GM12878 (cell line): Measurements from ENCODE around the gene PRDM16. TPM values are rescaled to one million over a fixed set of nuclear protein-coding genes. Genes with fewer than 3 reads are reported as not detected.

Experiments used
- ATAC-seq: fragments of 200-7000 bp; cut with Tn5 transposase; 3 replicates; pipeline ENCODE4 v1.9.1; 2020; ENCODE audit warnings: mild to moderate bottlenecking, moderate library complexity
- BruUV-seq: library from RNA; stranded (reverse); fragments of 400-500 nt; replicated peaks from 2 replicates; lab custom pipeline; 2021; lab: Mats Ljungman, UMichigan
- CTCF ChIA-PET: fragments of 300-600 bp; sonication (Branson Sonifier 250); formaldehyde crosslinking; extraction: SDS; loops from one replicate; lab custom pipeline; 2021; ENCODE audit warnings: inconsistent platforms; lab: Yijun Ruan, JAX
- POLR2A ChIA-PET: fragments of 350-600 bp; formaldehyde crosslinking; extraction: SDS; loops from one replicate; lab custom pipeline; 2021; ENCODE audit warnings: inconsistent platforms; lab: Charles Lee
- RAD21 ChIA-PET: fragments of 300-600 bp; sonication (Branson Sonifier 250); formaldehyde crosslinking; loops from one replicate; lab custom pipeline; 2023; ENCODE audit warnings: antibody characterized with exemption; ENCODE audit not compliant: unreplicated experiment; lab: Charles Lee
- SMC1A ChIA-PET: fragments of 300-600 bp; sonication (Branson Sonifier 250); formaldehyde crosslinking; loops from one replicate; lab custom pipeline; 2023; ENCODE audit not compliant: unreplicated experiment, uncharacterized antibody; lab: Charles Lee
- DNase-seq: peaks from one replicate; pipeline ENCODE4 v3.0.0-alpha.2; 2011; ENCODE audit warnings: low read depth, low spot score
- FAIRE-seq: peaks from 3 replicates; lab custom pipeline; 2011; peaks lifted over from hg19 to GRCh38; lab: Jason Lieb, UNC
- H2AFZ ChIP-seq: 2 replicates; pipeline ENCODE4 v1.6.0; 2011; ENCODE audit warnings: low read depth, low read length, control low read depth; ENCODE audit not compliant: control insufficient read depth
- H3K27ac ChIP-seq: 2 replicates; pipeline ENCODE4 v1.5.1; 2011; ENCODE audit warnings: control low read depth; ENCODE audit not compliant: control insufficient read depth, insufficient read depth
- H3K27me3 ChIP-seq, 2 experiments: replicated peaks in 1 of 2; 2 replicates each; pipeline versions ENCODE4 v1.6.0 to v1.6.1; 2011; ENCODE audit warnings: low read length in 1 of 2; ENCODE audit not compliant: control insufficient read depth in 2 of 2, insufficient read depth in 2 of 2
- H3K36me3 ChIP-seq, 2 experiments: 2 replicates each; pipeline ENCODE4 v1.5.1; 2011; ENCODE audit warnings: low read length in 1 of 2; ENCODE audit not compliant: control insufficient read depth in 2 of 2, insufficient read depth in 2 of 2
- H3K4me1 ChIP-seq: 2 replicates; pipeline ENCODE4 v1.6.1; 2011; ENCODE audit warnings: mild to moderate bottlenecking, low read length, moderate library complexity, mixed read lengths; ENCODE audit not compliant: control insufficient read depth, insufficient read depth
- H3K4me2 ChIP-seq: 2 replicates; pipeline ENCODE4 v1.6.0; 2011; ENCODE audit warnings: control low read depth; ENCODE audit not compliant: control insufficient read depth, insufficient read depth
- H3K4me3 ChIP-seq: fragments of 200-600 bp; sonication (generic); 2 replicates; pipeline ENCODE4 v1.5.1; 2016
- H3K79me2 ChIP-seq: 2 replicates; pipeline ENCODE4 v1.6.0; 2011; ENCODE audit warnings: low read length; ENCODE audit not compliant: control insufficient read depth, insufficient read depth
- H3K9ac ChIP-seq: 2 replicates; pipeline ENCODE4 v1.8.0; 2011; ENCODE audit warnings: low read length, control low read depth, mixed read lengths; ENCODE audit not compliant: control insufficient read depth, insufficient read depth
- H3K9me3 ChIP-seq: replicated peaks from 3 replicates; pipeline ENCODE4 v1.5.1; 2011; ENCODE audit warnings: mild to moderate bottlenecking, low read length; ENCODE audit not compliant: control insufficient read depth, insufficient read depth
- H4K20me1 ChIP-seq: 2 replicates; pipeline ENCODE4 v1.6.0; 2011; ENCODE audit not compliant: control insufficient read depth, insufficient read depth
- BCL3 ChIP-seq: IDR thresholded peaks from 2 replicates; pipeline ENCODE4 v1.6.1; 2011; ENCODE audit warnings: borderline replicate concordance, low read depth, mild to moderate bottlenecking, moderate library complexity, low read length; ENCODE audit not compliant: insufficient read depth, poor library complexity, severe bottlenecking
- FOXM1 ChIP-seq: IDR thresholded peaks from 2 replicates; pipeline ENCODE4 v1.6.1; 2012; ENCODE audit warnings: low read depth, mild to moderate bottlenecking, inconsistent platforms, low read length, moderate library complexity
- IKZF1 ChIP-seq: fragments of 450-650 bp; conservative IDR thresholded peaks from 2 replicates; pipeline ENCODE4 v1.6.1; 2017; ENCODE audit warnings: antibody characterized with exemption, mild to moderate bottlenecking
- NFXL1 ChIP-seq: fragments of 450-650 bp; IDR thresholded peaks from 2 replicates; pipeline ENCODE4 v1.6.1; 2017; ENCODE audit warnings: antibody characterized with exemption, mild to moderate bottlenecking, borderline replicate concordance
- NRF1 ChIP-seq: conservative IDR thresholded peaks from 2 replicates; pipeline ENCODE4 v1.6.1; 2011; ENCODE audit warnings: mild to moderate bottlenecking, low read depth, low read length, improper control_type of control experiment
- PAX5 ChIP-seq: IDR thresholded peaks from 2 replicates; pipeline ENCODE4 v1.6.1; 2011; ENCODE audit warnings: low read depth, low read length, borderline replicate concordance
- RCOR1 ChIP-seq: conservative IDR thresholded peaks from 2 replicates; pipeline ENCODE4 v1.6.1; 2012; ENCODE audit warnings: low read depth, low read length, improper control_type of control experiment
- SMARCA5 ChIP-seq: fragments of 450-650 bp; IDR thresholded peaks from 2 replicates; pipeline ENCODE4 v1.6.1; 2017; ENCODE audit warnings: mild to moderate bottlenecking
- SREBF1 ChIP-seq: IDR thresholded peaks from 2 replicates; pipeline ENCODE4 v1.6.1; 2012; ENCODE audit warnings: mild to moderate bottlenecking, low read length
- TCF3 ChIP-seq: IDR thresholded peaks from 2 replicates; pipeline ENCODE4 v1.6.1; 2012; ENCODE audit warnings: low read depth, mild to moderate bottlenecking, low read length, borderline replicate concordance; ENCODE audit not compliant: insufficient read depth
- ZNF274 ChIP-seq: IDR thresholded peaks from one replicate; pipeline ENCODE4 v1.8.0; 2011; ENCODE audit not compliant: insufficient read length, insufficient read depth
- ZNF622 ChIP-seq: fragments of 450-650 bp; IDR thresholded peaks from 2 replicates; pipeline ENCODE4 v1.6.1; 2017; ENCODE audit warnings: mild to moderate bottlenecking, inconsistent platforms
- ZNF687 ChIP-seq: fragments of 450-650 bp; IDR thresholded peaks from 2 replicates; pipeline ENCODE4 v1.6.1; 2017; ENCODE audit warnings: mild to moderate bottlenecking, moderate library complexity
- WGBS: methylation state at CpG from one replicate; pipeline ENCODE4 v1.1.6; 2016; ENCODE audit warnings: low lambda C conversion rate; ENCODE audit not compliant: insufficient replicate concordance, insufficient coverage; ENCODE audit errors: missing lambda C conversion rate; 5-methylcytosine and 5-hydroxymethylcytosine counted together
- in situ Hi-C: fragments of 300-500 bp; cut with MboI; formaldehyde crosslinking; loops from 9 replicates; pipeline ENCODE4 v1.14.3; 2018; ENCODE audit warnings: mixed read lengths
- intact Hi-C: fragments of 100-400 bp; cut with micrococcal nuclease; formaldehyde crosslinking; loops from one replicate; pipeline ENCODE4 v1.14.2; 2022; ENCODE audit not compliant: unreplicated experiment
- polyA plus RNA-seq, 11 experiments: library from polyadenylated mRNA; depleted of rRNA in 4 of 11; unstranded in 6 of 11; stranded (reverse) in 5 of 11; fragments of >200 nt; fragmentation: Nextera tagmentation in 4 of 11; fragmentation: Illumina TruSeq in 1 of 11; extraction: Ambion mirVana in 4 of 11; extraction: Trizol in 1 of 11; gene quantifications; 1 replicate in 1 of 11; 2 replicates in 10 of 11; pipeline versions ENCODE4 v1.2.1 to v1.2.3, GENCODE V29; 2011 to 2016; ENCODE audit warnings: inconsistent platforms in 2 of 11, missing spikeins in 2 of 11, low read depth in 1 of 11
- total RNA-seq, 4 experiments: library from RNA; depleted of rRNA in 3 of 4; stranded (reverse); fragments of >200 nt in 3 of 4; fragmentation: Illumina TruSeq in 1 of 4; extraction: Trizol in 1 of 4; gene quantifications; 2 replicates each; pipeline versions ENCODE4 v1.2.1 to v1.2.3, GENCODE V29; 2013 to 2021
- TF ChIP-seq, protein P1 (sequence below): IDR thresholded peaks from 2 replicates; pipeline ENCODE4 v1.6.1; 2011; ENCODE audit warnings: low read depth, mild to moderate bottlenecking, low read length, moderate library complexity, borderline replicate concordance; ENCODE audit errors: extremely low read depth

PRDM16 gene
- total and polyA plus RNA-seq, 10 of the 15 experiments (the other 5 are each of a cell fraction or from before 2014, with no cell fraction given) = 0.03 TPM; not detected in 9

GRCh38 chr1:3296326-3296725 lies 227.3 kb downstream of the PRDM16 start:
- no peak for DNase-seq
- Histone ChIP-seq H3K4me2 (no peak overlapping the region), H3K9me3 (no peaks in the 10 kb centered on the region), H3K27ac (no peak overlapping the region), H3K27me3 (no peaks in the 10 kb centered on the region), H3K79me2 (no peaks in the 10 kb centered on the region), H2AFZ (no peak overlapping the region), H3K9ac (no peak overlapping the region), H3K4me1 (no peaks in the 10 kb centered on the region), H3K4me3 (no peak overlapping the region), H3K36me3 (no peaks in the 10 kb centered on the region), H4K20me1 (no peaks in the 10 kb centered on the region)
- CTCF ChIA-PET = no interaction called here
- ATAC-seq = no peak
- FAIRE-seq = no peak
- WGBS = 10% methylated on average over 11 of the region's 11 CpGs
- intact Hi-C loops = no loop called here
- BruUV-seq = no TSS peak
- no peak for TF ChIP-seq ZNF622
- no peak for TF ChIP-seq SMARCA5
- TF ChIP-seq ZNF274 = no peak
- TF ChIP-seq SREBF1 = no peak
- no peak for TF ChIP-seq NRF1
- TF ChIP-seq RCOR1 = no peak
- TF ChIP-seq NFXL1 = no peak
- TF ChIP-seq IKZF1 = no peak
- TF ChIP-seq TCF3 = no peak
- in situ Hi-C loops = no loop called here
- POLR2A ChIA-PET = no interaction called here
- RAD21 ChIA-PET = no interaction called here
- SMC1A ChIA-PET = no interaction called here

DNA sequence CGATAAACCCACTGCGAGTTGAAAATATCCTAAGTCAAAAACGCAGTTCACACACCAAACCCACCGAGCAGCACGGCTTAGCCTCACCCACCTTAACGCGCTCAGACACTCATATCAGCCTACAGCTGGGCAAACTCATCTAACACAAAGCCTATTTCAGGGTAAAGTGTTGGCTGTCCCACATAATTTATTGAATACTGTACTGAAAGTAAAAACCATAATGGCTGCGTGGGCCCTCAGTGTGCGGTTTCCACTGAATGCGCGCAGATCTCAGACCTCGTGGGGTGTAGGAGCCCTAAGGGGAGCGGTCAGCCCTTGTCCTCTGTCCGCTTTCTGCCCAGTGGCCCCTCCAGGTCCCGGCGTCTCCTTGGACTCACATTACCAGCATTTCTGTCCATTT lies 227.8 kb downstream of the PRDM16 start:
- Histone ChIP-seq H3K27me3 (no peaks in the 10 kb centered on the region), H3K9ac (no peak overlapping the region), H3K4me2 (no peak overlapping the region), H3K9me3 (no peaks in the 10 kb centered on the region), H4K20me1 (no peaks in the 10 kb centered on the region), H3K27ac (no peak overlapping the region), H3K79me2 (no peaks in the 10 kb centered on the region), H2AFZ (no peak overlapping the region), H3K4me1 (no peaks in the 10 kb centered on the region), H3K36me3 (no peaks in the 10 kb centered on the region), H3K4me3 (no peak overlapping the region)
- 65% methylated on average over 16 of the region's 16 CpGs for WGBS
- ChIA-PET SMC1A (no interaction called here), POLR2A (no interaction called here), CTCF (no interaction called here), RAD21 (no interaction called here)
- in situ Hi-C loops = no loop called here
- no peak for DNase-seq
- no peak for FAIRE-seq
- intact Hi-C loops = no loop called here
- no TSS peak for BruUV-seq
- ATAC-seq = no peak
- TF ChIP-seq FOXM1 = no peak
- no peak for TF ChIP-seq PAX5
- TF ChIP-seq ZNF687 = no peak
- TF ChIP-seq BCL3 = no peak
- TF ChIP-seq, protein P1, sequence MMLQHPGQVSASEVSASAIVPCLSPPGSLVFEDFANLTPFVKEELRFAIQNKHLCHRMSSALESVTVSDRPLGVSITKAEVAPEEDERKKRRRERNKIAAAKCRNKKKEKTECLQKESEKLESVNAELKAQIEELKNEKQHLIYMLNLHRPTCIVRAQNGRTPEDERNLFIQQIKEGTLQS = no peak
